Activated CD4-positive, alpha-beta T cell treated with anti-CD3 and anti-CD28 coated beads, Interleukin-10, Interleukin-2, amounts not matched to agents 100 ng/mL and 50 ng/mL, durations not matched to agents 16 hours and 8 hours (primary cell): ENCODE measurements around the gene TMEM184B.

Source experiments
- DNase-seq: peaks from one replicate; pipeline ENCODE4 v3.0.0-alpha.2; 2020

The TMEM184B gene

DNA sequence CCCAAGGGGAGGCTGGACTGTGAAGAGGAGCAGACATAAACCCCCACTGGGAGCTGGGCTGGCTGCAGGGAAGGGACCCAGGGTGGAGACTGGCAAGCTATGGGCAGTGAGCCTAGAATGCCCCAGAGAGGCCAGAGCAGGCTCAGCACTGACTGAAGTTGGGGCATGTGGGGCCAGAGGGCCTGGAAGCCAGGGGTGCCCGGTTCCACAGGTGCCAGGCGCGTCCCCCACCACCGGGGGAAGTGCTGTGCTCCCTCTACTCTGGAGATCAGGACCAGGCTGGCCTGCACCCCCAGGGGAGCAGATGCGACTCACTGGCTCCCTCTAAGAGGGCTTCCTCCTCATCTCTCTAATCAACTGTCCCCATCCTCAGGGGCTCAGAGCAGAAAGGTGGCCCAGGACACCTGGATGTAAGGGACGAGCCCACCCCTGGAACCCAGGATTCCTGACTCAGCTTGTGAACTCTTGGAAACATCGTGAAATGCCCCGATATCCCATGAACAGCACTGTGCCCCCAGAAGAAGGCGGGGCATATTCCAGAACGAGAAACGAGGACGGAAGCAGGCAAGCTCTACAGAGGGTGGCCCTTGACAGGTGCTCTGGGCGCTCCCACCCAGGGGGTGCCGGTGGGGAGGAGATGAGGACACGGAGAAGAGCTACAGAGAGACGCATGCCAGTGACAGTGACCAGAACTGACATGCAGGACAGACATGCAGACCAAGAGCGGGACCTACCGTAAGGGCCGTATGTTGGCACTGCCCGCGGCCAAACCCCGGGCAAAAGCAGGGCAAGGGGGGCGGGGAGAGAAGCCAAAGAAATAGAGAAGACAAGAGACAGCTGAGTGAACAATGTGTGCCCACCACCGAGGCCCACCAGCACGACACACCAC, 50.7 kb downstream of the TMEM184B start:
- DNase-seq: no peak

DNA sequence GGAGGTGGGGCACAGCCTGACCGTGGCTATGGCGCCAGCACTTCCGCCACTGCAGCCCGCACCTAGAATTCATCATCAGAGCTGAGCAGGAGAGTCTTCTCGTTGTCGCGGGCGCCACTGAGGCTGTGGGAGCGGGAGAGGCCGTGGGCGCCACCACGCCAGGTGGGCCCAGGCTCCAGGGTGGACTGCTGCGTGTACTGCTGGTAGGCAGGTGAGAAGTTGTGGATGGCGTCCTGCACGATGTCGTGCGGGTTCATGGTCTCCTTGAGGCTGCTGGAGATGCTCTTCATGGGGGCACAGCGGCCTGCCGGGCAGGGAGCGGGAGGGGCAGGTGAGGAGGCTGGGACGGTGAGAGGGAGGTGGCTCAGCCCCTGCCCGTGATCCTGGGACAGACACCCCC, 51.4 kb downstream of the TMEM184B start:
- DNase-seq: no peak

DNA sequence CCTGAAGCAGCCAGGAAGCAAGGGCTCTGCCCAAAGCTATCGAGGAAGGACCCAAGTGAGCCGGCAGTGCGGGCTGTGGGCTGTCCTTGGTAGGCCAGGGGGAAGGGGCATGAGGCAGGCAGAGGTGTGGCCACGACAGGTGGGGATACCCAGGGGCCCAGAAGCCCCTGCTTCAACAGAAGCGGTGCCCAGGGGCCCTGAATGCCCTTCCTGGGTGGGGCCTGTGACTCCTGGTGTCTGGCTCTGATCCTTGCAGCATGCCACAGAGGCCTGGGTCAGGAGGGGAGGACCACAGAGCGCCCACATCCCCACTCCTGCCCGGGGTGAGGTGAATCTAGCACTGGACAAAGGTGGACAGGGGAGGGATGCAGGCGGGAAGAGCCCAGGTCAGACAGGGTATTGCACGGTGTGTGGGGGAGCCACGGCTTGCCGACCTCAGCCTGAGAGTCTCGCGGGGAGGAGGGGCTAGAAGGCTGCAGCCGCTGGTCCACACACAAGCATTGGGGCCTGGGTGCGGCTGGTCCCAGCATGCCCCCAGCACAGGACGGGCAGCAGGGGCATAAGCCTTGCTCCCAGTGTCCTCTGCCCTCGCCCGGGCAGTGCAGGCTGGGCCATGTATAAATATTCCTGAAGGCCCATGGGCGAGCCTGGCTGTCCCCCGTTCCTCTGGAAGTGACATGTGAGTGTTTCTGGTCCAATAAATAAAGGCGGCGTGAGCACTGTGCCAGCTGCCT, 52.0 kb downstream of the TMEM184B start:
- no peak for DNase-seq

DNA sequence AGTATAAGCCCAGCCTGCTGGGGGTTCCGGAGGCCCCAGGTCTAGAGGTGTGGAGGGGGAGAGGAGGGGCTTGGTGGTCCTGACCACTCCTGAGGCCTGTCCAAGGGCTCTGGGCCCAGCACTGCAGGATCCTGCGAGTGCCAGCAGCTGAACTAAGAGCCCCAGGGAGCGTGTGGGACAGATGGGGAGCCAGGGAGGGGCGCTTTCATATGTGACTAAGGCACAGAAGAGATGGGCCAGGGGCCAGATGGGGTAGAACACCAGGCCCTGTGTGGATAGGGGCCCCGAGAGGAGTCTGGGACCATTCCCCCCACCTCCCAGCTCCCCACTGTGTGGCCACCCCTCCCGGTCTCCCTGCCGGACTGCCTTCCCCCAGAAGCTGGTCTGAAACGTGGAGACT, 52.6 kb downstream of the TMEM184B start:
- no peak for DNase-seq

DNA sequence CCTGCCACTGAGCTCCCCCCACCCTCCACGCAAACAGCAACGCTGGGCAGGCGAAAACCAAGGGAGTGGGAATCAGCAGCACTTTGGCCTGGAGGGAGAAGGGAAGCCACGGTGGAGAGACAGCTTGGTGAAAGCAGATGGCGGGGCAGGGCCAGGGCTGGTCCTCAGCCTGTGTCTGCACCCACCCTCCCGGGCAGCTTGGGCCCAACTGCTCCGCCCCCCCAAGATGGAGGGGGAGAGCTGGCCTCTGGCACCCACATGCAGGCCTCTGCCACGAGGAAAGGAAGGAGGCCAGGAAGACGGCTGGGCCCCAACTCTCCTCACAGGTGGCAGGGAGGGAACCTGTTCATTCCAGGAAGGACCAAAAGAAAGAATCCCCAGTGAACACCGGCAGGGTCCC, 53.2 kb downstream of the TMEM184B start:
- no peak for DNase-seq

DNA sequence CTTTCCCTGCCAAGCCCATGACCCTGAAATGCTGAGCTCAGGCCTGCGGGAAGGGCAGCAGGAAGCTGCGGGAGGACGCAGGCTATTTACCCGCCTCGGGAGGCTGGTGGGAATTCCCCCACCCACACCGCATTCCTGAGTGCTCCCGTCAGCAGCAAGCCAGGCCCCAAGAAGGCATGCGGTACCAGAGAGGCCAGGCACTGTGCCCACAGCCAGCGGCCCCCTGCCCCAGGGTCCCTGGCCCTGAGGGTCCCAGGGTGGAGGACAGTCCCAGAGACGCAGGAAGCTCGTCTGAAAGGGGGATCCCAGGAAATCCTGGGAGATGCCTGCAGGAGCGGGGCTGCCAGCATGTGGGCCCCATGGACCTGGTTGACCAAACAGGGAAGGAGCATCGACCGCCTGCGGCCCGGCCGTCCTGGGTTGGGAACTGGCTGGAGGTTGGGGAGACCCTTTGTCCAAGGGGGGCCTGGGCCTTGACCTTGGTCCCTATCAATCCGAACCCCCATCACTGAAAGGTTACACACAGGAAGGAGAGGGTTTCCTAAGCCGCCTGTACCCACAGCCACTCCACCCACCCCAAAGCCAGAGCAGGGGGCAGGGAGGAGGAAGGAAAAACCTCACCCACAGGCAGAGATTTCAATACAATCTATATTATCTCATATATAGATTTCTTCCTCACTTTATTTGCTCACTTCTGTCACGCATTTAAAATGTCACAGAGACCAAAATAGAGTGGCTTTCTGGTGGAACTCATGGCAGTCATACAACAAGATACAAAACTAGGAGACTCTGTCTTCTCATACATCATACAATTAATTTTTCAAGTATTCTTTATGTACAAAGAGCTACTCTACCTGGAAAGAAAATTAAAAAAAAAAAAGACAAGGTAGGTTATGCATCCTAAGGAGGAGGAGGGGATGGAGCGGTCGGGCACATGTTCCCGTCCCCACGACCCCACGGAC, 53.9 kb downstream of the TMEM184B start:
- peak; percentile 73 for DNase-seq

DNA sequence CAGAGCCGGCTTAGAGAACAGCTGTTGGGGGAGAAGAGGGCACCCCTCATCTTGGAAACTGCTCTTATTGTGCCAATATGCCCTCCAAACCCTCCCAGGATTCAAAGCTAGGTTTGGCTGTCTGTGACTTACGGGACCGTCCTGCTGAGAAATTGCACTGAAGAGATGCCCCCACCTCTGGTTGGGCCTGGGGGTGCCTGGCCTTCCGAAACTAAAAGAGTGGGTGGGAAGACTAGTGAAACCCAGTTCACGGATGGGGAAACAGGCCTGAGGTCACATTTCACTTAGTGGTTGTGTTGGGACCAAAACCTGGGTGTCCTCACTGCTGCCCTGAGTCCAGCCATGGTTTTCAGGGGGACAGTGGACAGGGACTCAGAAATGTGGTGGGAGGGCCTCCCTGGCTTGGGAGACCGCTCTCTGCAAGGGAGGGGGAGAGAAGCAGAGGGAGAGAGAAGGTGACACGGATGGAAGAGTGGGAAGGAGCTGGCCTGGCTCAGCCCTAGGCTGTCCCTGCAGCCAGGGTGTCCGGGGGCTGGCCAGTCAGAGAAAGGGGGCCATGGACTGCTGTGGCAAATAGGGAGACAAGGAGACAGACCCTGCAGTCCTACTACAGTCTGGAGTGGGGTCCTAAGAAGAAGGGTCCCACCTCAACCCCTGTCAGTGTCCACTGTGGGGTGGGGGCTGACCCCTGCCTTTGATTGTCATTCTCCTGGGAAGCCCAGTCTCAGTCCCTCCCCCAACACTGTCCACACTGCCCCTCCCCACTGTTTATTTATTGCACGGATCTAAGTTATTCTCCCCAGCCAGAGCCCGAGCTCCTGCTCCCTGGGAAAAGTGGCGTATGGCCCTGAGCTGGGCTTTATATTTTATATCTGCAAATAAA, 57.4 kb downstream of the TMEM184B start:
- no peak for DNase-seq

DNA sequence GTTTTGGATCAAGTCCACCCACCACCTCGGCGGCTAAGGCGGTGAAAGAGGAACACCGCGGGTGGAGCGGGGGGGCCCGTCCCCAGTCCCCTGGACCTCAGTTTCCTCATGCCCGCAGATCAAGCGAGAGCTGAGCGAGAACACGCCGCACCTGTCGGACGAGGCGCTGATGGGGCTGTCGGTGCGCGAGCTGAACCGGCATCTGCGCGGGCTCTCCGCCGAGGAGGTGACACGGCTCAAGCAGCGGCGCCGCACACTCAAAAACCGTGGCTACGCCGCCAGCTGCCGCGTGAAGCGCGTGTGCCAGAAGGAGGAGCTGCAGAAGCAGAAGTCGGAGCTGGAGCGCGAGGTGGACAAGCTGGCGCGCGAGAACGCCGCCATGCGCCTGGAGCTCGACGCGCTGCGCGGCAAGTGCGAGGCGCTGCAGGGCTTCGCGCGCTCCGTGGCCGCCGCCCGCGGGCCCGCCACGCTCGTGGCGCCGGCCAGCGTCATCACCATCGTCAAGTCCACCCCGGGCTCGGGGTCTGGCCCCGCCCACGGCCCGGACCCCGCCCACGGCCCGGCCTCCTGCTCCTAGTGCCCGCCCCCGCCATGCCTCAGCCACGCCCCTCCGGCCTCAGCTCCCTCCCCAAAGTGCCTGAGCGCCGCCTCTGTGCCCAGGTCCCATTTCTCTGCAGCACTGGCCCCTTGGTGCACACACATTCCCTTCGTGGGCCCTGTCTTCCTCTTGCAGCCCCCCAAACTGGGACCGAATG, 58.3 kb downstream of the TMEM184B start:
- peak; percentile 76 for DNase-seq

DNA sequence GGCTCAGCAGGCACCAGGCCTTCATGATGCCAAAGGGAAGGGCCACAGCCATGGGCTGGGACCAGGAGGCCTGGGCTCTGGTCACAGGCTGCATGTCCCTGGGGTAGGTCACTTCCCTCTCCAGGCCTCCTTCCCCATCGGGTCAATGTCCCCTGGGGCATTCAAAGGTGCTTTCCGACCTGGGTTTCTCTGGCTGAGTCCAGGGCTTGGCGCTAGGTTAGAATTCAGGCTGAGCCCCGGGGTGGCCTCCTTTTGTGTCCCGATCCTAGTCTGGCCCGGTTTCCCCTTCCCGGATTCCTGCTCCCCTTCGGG, 58.9 kb downstream of the TMEM184B start:
- DNase-seq: no peak

DNA sequence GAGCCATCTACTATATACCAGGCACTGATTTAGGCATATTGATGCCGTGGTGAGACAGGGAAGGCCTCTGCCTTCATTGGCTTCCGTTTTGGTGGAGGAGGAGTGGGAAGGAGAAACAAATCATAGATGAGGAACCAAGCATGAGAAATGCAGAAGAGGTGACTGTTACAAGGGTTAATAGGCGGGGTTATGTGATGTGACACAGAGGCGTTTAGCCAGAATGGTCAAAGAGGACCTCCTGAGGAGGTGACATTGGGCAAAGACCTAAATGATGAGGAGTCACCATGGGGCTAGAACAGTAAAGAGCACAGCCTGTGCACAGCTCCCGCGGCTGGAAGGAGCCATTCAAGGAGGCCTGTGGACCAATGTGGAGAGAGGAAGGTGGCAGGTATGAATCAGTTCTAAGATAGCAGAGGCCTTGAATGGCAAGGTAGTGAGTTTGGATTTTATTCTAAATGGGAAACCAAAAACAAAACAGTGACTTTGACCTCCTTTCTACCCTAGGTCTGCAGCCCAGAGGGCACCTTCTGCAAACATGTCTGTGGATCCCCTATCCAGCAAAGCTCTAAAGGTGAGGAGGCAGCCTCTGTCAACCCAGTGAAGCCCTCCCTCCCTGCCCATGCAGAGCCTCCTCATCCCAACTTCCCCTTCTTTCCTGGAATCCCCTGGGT, 59.4 kb downstream of the TMEM184B start:
- DNase-seq: no peak

DNA sequence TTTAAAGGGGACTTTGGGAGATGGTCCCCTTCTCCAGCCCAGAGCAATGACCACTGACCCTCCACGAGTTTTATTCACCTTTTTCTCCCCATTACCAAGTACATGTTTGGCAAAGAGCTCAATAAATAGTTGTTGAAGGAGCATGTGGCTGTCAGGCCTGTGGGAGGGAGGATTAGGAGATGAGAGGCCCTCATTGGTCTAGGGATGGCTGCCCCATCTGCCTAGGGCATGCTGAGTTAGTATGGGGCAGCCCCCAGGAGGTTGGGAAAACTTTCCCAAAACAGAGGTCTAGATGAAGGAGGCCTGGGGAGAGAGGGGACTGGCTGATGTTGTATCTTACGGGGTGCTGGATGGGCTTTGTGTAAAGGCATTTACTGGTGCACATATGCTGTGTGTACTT, 60.4 kb downstream of the TMEM184B start:
- DNase-seq: no peak

DNA sequence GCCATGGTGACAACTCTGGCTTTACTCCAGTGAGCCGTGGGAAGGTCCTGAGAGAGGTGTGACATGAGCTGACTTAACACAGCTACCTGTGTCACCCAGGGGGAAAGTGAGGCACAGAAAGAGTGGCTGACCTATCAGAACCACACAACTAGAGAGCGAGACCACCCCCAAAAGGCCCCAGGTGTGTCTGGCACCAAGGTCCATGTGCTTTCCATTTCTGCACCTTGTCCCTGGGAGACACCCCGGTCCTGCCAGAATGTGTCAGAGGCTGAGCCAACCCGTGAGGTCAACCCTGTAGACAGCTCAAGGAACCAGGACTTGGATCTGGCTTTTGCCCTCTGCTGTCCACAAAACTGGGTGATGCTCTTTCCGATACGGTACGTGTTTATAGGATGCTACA, 61.3 kb downstream of the TMEM184B start:
- DNase-seq: no peak

DNA sequence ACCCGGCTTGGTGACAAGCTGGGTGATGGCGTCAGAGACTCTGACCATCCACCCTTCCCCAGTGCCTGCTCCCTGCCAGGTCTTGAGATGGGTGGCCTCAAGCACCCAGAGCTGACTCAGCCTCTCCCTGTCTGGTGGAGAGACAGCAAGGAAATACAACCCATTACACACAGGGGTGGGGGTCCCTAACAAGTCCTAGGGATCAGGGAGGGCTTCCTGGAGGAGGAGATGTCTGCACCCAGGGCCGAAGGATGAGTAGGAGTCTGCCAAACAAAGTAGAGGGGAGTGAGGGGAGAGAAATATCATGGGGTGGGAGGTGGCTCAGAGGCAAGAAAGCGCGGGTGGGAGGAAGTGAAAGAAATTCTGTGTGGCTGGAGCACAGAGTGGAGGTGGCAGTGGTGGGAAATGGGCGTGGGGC, 64.2 kb downstream of the TMEM184B start:
- DNase-seq: no peak

DNA sequence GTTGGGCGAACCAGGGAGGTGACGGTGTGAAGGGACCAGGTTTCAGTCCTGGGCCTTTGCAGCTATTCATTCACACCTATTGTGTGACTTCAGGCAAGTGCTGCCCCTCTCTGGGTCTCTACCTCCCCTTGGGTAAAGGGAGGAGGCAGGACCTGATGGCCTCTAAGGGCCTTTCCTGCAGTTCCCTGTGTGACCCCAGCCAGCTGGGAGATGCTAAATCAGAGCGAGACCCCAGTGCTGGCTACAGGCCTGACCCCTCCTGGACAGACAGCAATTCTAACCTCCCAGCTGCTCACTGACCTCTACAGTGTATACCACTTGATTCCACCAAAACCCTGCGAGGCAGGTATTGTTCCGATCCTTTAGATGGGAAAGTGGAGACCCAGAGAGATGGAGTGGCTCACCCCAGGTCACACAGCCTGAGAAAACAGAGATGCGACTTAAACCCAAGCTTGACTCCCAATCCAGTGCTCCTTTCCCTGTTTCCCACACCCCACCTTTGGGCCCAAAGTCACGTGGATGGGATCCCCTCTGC, 64.8 kb downstream of the TMEM184B start:
- DNase-seq: no peak

DNA sequence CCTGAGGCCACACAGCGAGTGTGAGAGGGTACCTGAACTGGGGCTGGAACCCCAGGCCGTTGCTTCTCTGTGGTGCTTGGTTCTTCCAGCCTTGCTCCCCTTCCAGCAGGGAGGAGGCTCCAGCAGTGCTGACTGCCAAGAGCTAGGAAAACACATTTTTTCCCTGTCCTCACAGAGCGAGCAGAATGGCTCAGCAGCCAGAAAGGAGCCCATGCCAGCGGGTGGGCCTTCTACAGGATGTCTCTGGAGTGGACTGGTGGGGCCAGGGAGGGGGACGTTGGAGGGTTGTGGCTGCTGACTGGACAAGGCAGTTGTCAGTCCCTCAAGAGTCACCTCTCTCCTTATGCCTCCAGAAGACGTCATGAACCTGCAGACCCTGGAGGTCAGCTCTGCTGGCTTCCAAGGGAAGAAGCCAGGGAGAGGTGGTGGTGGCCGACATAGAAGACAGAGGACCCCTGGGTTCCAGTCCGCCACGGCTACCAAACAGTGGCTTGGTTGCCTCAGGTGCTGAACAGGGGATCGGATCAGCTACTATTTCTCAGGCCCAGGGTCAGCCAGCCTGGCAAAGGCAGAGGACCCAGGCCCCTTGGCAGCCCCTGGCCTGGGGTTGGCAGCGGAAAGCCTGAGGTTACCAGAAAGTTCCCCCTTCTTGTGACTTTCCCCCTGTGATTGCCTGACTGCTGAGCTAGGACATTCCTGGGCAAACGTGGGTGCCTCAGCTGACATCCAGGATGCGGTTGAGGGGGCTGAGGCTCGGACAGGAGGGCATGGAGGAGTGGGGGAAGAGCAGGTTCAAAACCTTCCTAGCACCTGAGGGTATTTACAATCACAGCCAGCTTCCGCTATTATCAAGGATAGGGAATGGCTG, 67.3 kb downstream of the TMEM184B start:
- DNase-seq: no peak

DNA sequence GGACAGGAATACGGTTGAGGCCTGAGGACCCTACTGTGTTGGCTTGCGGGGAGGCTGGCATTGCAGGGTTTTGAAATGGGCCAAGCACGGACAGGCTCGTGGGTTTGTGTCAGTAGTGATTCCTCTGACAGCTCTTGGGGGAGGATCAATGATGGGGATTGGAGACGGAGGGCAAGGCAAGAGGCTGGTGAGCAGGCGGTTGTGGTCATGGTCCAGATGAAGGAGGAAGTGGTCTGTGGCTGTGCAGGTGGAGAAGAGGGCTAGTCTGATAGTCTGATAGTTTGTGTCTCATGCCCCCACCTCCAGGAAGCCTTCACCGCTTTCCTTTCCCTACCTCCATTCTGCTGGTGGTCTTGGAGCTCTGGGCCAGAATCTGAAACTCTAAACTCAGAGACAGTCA, 68.0 kb downstream of the TMEM184B start:
- DNase-seq: no peak

DNA sequence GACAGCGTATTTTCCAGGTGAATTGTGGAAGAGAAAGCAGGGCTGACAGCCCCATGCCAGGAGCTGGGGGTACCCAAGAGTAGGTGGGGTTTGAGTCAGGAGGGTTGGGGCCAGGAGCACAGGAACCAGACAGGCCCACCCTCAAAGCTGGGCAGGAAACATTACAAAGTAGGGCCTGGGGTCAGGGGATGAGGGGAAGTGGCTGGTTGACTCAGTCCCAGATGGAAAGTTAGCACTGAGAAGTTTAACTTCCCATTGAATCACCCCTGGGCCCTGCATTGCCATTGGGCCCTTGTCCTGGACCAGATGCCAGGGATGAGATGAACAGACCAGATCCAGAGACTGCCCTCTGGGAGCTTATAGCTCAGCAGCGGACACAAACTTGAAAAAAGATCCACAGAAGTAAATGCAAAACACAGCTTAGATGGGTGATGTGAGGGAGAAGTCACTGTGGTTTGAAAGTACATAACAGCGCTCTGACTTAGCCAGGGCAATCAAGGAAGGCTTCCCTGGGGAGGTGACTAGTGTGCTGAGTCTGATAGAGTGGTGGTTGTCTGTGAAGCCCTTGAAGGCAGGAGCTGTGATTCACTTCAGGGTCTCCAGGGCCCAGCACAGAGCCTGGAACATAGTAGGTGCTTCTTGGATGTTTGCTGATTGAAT, 68.8 kb downstream of the TMEM184B start:
- DNase-seq: no peak

DNA sequence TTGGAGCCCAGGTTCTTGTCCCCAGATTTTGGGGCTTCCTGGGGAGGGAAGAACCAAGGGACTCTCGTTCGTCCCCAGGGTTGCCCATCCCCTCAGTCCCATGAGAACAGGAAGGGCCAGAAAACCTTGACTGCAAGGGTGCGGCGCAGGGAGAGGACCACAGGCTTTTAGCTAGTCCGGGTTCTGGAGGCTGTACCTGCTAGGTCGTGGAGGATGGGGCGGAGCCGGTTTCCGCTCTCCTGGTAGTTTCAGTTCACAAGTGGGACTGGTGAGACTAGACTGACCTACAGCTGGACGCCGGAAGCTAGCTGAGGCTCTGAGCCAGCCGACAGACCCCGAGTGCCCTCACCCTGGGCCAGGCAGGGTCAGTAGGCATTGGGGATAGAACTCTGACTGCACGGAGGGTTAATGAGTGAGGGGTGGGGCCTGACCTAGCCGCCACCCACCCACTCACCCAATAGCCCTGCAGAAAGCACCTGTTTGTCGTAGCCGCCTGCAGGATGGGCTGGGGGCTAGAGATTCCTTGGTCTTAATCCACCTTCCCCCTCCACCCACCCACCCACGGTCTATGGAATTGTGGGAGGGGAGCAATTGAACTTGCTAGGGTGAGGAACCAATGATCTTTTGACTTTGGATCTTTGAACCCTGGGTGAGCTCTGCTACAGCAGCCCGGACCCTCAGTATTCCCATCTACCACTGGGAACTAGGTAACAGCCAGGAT, 69.6 kb downstream of the TMEM184B start:
- peak; percentile 53 for DNase-seq
